Kidney glomerular epithelial cell (primary cell): ENCODE results near the gene CALML5.

ENCODE experiments used
- DNase-seq: peaks from one replicate; lab custom pipeline; 2025; lab: John Stamatoyannopoulos, UW

Gene CALML5

DNA sequence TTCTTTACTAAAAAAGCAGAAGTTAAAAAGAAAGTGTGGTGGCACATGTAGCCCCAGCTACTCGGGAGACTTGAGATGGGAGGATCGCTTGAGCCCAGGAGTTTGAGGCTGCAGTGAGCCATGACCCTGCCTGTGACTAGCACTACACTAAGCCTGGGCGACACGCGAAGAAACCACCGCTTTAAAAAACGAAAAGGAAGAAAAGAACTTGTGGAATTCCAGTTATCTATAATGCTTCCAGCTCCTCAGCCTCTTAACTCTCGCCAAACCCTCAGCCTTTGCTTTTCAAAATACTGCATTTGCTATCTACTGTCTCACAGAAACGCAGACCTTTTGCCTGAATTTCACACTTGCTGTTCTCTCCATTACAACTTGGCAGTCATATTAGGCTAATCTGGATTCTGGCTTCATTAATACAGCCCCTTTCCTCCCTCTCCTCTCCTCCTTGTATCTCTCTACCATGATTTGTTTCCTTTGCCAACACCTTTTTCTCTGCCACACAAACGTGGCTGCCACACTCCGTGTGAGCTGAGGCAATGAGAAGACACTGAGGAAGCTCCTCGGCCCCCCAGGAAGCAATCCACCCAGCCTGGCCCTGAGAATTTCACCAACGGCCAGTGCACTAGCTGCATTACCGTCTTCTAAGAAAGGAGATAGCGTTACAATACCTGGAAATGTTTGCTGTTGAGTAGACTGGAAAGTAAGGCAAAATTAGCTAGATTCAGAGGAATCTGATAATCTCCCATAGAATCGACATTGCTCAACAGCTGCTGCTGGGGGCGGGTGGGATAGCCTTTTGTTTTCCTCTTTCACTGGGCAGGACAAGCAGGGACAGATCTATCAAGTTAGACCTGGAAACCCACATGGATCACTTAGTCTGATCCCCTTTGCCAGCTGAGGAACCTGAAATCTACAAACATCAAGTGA, 37.2 kb downstream of the CALML5 start:
- DNase-seq: no peak

DNA sequence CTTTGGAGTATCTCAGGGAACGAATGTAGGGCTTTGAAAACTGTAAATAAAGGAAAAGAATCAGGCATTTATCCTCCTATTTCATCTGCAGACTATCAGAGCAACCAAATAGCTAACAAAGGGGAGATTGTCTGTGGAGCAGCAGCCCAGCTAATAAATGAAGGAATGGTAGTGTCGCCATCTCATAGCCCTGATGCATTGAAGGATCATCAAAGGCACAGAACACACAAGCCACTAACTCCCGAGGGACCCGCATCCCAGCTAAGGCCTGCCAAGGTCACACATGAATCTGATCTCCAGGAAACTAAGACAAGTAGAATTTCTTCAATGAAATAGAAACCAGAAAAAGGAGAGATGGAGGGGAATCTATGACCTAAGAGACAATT, 38.2 kb downstream of the CALML5 start:
- DNase-seq: no peak

DNA sequence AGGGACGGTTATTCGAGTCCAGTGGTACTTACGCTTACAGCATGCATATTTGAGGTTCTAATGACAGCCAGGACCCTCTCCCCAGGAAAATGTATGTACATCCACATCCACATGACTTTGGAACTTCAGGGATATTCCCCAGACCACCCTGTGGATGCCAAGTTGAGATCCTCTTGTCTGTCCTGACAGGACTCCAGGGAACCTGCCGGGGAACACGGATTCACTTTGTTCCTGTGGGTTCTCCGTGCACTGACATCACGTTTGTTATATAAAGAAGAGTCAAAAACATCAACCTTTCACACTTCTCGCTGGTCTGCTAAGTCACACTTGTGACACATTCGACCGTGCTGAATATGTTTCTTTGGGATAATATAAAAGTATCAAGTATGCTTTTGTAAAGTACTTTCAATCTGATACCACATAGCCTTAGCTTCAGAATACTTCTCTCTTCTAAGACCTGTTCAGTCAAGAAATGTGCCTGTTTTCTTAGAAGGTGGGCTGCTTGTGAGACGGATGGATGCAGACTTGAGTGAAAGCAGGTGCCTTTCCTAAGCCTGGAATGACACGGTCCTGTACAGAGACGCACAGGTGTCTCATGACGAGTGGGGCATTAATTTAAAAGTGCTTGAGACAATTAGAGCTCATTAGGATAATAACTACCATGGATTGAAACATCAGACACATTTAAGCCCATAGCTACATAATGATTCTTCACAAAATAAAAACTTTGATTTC, 38.7 kb downstream of the CALML5 start:
- DNase-seq: no peak

DNA sequence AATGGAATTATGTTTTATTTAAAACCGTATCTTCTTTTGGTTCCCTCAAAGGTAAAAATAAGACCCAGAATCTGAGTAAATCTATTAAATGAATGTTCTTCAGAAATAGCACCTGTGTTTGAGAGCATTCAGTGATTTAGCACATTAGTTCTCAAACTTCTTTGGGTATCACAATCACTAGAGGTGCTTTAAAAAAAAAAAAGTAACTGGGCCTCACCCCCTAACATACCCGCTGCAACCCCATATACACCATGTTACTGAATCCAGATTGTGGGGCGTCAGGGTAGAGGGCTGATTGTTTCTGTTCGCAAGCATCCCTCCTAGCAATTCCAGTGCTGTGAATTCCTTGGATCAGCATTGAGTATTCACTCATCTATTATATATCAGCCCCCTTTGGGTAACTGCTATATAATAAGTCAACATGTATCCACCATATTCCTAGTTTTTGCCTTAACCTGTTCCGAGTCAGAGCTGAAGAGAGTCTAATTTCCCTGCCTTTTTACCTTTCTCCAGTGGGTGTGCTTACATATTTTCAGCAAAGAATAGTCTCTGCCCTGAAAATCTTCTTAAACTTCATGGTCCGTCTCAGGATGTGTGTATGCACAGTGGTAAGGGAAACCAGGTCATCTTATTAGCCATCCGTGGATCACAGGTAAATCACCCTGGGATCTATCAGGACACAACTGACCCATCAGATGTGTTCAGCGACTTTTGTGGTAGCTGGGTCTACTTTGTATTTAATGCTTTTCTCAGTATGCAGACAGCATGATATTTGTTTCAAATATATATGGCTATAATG, 40.2 kb downstream of the CALML5 start:
- no peak for DNase-seq

DNA sequence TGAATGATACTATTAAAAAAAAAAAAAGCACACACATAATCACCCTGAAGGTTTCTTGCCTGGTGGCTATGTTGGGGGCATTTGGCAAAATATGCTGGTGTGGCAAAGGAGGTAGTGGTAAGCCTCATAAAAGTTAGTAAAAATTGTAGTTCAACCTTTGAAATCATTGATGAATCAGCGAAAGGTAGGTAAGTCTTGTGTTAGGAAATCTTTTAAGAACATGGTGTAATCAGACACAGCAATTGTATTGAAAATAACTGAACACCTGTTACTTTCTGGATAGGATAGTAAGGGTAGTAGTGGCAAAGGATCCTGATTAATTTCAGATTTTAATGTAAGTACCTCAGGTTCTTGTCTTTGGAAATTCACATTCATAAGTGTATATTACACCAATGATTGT, 40.9 kb downstream of the CALML5 start:
- DNase-seq: no peak

DNA sequence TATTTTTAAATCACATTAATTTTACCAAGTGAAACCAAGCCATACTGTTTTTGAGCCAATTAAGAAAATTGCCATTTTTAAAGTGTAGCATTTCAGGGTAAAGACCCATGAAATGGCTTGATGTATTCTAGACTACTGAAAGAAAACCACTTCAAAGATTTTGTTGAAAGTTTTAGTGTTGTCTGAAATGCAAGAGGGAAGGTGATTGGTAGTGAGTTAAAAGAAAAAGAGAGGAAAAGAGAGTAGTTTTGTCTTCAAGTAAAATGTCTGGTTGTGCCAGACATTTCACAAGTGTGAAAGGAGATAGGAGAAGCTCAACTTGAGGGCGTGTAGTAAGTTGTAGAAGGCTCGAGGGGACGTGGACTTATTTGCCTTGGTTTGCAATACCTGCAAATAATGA, 41.6 kb downstream of the CALML5 start:
- no peak for DNase-seq

DNA sequence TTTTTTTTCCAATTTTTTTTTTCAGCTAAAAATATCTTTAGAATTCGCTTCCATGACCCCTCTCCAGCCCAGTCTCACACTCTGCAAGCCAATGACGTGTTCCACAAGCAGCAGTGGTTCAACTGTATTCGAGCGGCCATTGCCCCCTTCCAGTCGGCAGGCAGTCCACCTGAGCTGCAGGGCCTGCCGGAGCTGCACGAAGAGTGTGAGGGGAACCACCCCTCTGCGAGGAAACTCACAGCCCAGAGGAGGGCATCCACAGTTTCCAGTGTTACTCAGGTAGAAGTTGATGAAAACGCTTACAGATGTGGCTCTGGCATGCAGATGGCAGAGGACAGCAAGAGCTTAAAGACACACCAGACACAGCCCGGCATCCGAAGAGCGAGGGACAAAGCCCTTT, 42.8 kb downstream of the CALML5 start:
- no peak for DNase-seq

DNA sequence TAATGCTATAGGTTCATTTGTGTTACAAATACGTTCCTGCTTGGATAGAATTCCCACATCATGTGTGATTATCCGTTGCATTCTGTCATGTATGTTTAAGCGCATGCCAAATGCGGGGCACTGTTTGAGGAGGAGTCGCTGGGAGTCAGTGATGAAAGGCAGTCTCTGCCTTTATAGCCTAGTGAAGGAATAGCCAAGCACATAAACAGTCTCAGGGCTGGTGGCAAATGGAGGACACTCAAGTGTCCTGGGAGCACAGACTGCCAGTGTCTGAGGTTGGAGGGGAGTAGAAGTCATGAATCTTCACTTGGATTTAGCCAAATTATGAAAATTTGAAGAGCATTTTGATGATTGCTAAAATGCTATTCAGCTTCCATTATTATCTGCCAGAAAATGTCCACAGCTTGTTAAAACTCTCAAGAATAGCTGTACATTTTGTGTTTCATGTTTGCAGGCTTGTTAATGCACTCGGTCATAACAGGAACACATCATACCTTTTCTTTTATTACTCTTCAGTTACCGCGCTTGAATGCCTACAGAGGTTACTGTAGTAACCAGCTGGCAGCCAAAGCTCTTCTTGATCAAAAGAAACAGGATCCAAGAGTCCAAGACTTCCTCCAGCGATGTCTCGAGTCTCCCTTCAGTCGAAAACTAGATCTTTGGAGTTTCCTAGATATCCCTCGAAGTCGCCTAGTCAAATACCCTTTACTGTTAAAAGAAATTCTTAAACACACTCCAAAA, 45.5 kb downstream of the CALML5 start:
- no peak for DNase-seq

DNA sequence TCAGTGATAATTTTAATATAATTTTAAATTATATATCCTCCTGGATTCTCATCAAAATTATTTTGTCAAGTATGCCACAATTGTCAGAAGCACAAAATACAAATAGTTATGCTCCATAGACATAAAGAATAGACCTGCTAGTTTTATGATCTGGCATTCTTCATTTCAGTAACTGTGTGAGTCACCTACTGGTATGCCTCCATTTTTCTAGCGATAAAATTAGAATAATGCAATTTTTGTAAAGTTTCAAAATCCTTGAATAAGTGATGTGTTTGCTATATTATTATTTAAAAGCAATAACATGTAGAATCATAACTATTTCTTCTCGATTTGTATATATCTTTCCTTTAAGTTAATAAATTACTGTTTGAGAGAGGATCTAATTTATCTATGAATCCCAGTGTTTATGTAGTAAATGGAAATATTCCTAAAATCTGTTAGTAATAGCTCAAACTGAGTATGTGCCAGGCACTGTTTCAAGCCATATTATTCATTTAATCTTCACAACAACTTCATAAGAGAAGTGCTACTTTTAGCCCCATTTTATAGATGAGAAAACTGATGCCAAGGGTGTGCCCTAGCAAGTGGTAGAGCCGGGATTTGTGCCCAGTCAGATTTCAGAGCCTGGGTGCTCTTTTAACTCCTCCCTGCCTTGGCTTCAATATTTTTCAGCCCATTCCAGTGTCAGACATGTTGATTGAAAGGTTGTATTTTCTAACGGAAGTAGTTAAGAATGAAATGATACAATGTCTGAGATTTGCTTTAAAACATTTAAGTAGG, 48.6 kb downstream of the CALML5 start:
- no peak for DNase-seq

DNA sequence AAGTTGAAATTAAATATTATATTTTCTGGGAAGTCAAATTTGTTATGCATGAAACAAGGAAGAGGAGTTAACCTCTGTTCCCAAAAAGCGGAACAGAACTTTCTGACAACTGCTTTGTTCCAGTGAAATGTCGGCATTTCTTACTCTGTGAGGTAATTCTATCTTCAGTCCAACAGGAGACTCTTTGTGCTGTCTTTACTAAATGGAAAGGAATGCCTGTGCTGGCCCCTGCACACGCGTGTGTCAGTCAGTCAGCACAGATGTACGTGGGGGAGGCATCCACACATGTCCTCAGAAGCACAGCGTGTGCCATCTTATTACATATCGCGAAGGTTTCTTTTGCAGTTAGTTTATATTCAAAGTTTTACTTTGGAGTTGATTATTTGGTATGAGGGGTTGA, 49.5 kb downstream of the CALML5 start:
- peak; percentile 77 for DNase-seq

DNA sequence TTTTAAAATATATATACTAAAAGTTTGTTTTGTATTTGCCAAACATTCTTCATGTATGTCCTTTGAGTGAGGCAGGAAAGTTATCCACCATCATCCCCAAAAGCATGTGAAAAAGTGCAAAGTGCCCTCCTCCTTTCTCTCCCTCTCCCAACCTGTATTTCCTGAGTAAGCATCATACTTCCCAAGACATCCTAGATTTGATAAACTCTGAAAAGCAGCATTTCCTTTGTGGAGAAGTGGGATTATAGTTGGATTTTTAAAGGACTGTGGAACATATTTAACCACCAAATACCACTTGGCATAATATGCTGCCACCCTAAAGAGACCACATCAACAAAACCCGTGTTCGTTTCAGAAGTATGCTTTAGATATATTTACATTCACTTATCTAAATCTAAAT, 50.1 kb downstream of the CALML5 start:
- DNase-seq: no peak
